H1 (cell line): ENCODE results near the gene SCARB2. TPM values are rescaled to one million over a fixed set of nuclear protein-coding genes. Genes with fewer than 3 reads are reported as not detected.

Experiments
- CBX5 ChIP-seq: fragments of 300-800, 300-1000 bp; sonication (generic); IDR thresholded peaks from 2 replicates; pipeline ENCODE4 v1.7.1; 2016; ENCODE audit warnings: antibody characterized with exemption, low read length, low read depth
- CHD2 ChIP-seq: IDR thresholded peaks from 2 replicates; pipeline ENCODE4 v1.6.1; 2012; ENCODE audit warnings: low read length, improper control_type of control experiment
- CREB1 ChIP-seq: IDR thresholded peaks from 2 replicates; pipeline ENCODE4 v1.6.1; 2012; ENCODE audit warnings: inconsistent platforms
- EGR1 ChIP-seq: IDR thresholded peaks from 2 replicates; pipeline ENCODE4 v1.6.1; 2011; ENCODE audit warnings: low read depth, low read length, borderline replicate concordance
- EZH2 ChIP-seq: fragments of 200-600 bp; sonication (generic); IDR thresholded peaks from 2 replicates; pipeline ENCODE4 v1.7.1; 2012; ENCODE audit warnings: low read depth, mild to moderate bottlenecking, moderate library complexity, low read length, inconsistent platforms; ENCODE audit not compliant: severe bottlenecking
- KDM1A ChIP-seq: fragments of 200-600, 300-600 bp; sonication (generic); IDR thresholded peaks from 2 replicates; pipeline ENCODE4 v1.7.1; 2016; ENCODE audit warnings: mild to moderate bottlenecking, low read length, borderline replicate concordance
- NRF1 ChIP-seq: IDR thresholded peaks from 2 replicates; pipeline ENCODE4 v1.6.1; 2011; ENCODE audit warnings: mild to moderate bottlenecking, low read depth, low read length, improper control_type of control experiment
- PHF8 ChIP-seq: fragments of 200-600 bp; sonication (generic); conservative IDR thresholded peaks from 2 replicates; pipeline ENCODE4 v1.7.1; 2012; ENCODE audit warnings: low read depth, mild to moderate bottlenecking, inconsistent platforms, low read length, moderate library complexity
- POLR2A ChIP-seq, 2 experiments: IDR thresholded peaks; 1 replicate in 1 of 2; 2 replicates in 1 of 2; pipeline ENCODE4 v1.6.1; 2011; ENCODE audit warnings: low read depth in 2 of 2, low read length in 2 of 2, mild to moderate bottlenecking in 2 of 2; ENCODE audit errors: control extremely low read depth in 1 of 2
- POLR2AphosphoS5 ChIP-seq: IDR thresholded peaks from 2 replicates; pipeline ENCODE4 v1.6.1; 2011; ENCODE audit warnings: low read depth, low read length
- RAD21 ChIP-seq, 2 experiments: IDR thresholded peaks in 1 of 2; conservative IDR thresholded peaks in 1 of 2; 2 replicates each; pipeline ENCODE4 v1.6.1; 2011; ENCODE audit warnings: low read depth in 2 of 2, low read length in 2 of 2, improper control_type of control experiment in 1 of 2, inconsistent platforms in 1 of 2, mild to moderate bottlenecking in 1 of 2, moderate library complexity in 1 of 2
- RBBP5 ChIP-seq: IDR thresholded peaks from 2 replicates; pipeline ENCODE4 v1.7.1; 2012; ENCODE audit warnings: low read depth, mild to moderate bottlenecking, inconsistent platforms, low read length, moderate library complexity, borderline replicate concordance
- SUZ12 ChIP-seq: fragments of 200-600 bp; sonication (generic); IDR thresholded peaks from 2 replicates; pipeline ENCODE4 v1.6.1; 2012; ENCODE audit warnings: mild to moderate bottlenecking, inconsistent platforms, low read length, moderate library complexity, mixed read lengths
- TAF1 ChIP-seq: IDR thresholded peaks from 2 replicates; pipeline ENCODE4 v1.6.1; 2011; ENCODE audit warnings: mild to moderate bottlenecking, low read depth, low read length
- TAF7 ChIP-seq: optimal IDR thresholded peaks from 2 replicates; pipeline ENCODE3; 2011; ENCODE audit warnings: low read depth, mild to moderate bottlenecking, inconsistent platforms, low read length, moderate library complexity, borderline replicate concordance
- TBP ChIP-seq: IDR thresholded peaks from 2 replicates; pipeline ENCODE4 v1.6.1; 2011; ENCODE audit warnings: low read depth, low read length, improper control_type of control experiment
- USF2 ChIP-seq: IDR thresholded peaks from 2 replicates; pipeline ENCODE4 v1.6.1; 2011; ENCODE audit warnings: low read length, improper control_type of control experiment
- polyA plus RNA-seq, 7 experiments: library from polyadenylated mRNA; depleted of rRNA in 3 of 7; stranded (reverse) in 5 of 7; unstranded in 2 of 7; fragments of >200 nt in 5 of 7; fragments of 200-250 nt in 2 of 7; gene quantifications; 1 replicate in 5 of 7; 2 replicates in 1 of 7; 4 replicates in 1 of 7; pipeline versions ENCODE4 v1.2.1 to v1.2.3, GENCODE V29; 2011 to 2013; ENCODE audit warnings: missing spikeins in 2 of 7, mixed read lengths in 2 of 7
- total RNA-seq: library from RNA; stranded (reverse); fragmentation: NEBNext Ultra II Directional; extraction: Animal tissue kit (Norgen Biotek cat#: 25700); gene quantifications from 2 replicates; pipeline ENCODE4 v1.2.1, GENCODE V29; 2021
- TF ChIP-seq, protein P1 (sequence below), 3 experiments: IDR thresholded peaks; 1 replicate in 2 of 3; 2 replicates in 1 of 3; pipeline versions ENCODE4 v1.5.1 to v1.6.1; 2011; ENCODE audit warnings: low read length in 3 of 3, mild to moderate bottlenecking in 3 of 3, inconsistent platforms in 2 of 3, low read depth in 1 of 3, moderate library complexity in 1 of 3; ENCODE audit not compliant: insufficient read depth in 1 of 3; ENCODE audit errors: control extremely low read depth in 1 of 3

The SCARB2 gene
- total and polyA plus RNA-seq, 2 of the 8 experiments (the other 6 are each of a cell fraction or from before 2014, with no cell fraction given): 18.5 to 35.7 TPM

DNA sequence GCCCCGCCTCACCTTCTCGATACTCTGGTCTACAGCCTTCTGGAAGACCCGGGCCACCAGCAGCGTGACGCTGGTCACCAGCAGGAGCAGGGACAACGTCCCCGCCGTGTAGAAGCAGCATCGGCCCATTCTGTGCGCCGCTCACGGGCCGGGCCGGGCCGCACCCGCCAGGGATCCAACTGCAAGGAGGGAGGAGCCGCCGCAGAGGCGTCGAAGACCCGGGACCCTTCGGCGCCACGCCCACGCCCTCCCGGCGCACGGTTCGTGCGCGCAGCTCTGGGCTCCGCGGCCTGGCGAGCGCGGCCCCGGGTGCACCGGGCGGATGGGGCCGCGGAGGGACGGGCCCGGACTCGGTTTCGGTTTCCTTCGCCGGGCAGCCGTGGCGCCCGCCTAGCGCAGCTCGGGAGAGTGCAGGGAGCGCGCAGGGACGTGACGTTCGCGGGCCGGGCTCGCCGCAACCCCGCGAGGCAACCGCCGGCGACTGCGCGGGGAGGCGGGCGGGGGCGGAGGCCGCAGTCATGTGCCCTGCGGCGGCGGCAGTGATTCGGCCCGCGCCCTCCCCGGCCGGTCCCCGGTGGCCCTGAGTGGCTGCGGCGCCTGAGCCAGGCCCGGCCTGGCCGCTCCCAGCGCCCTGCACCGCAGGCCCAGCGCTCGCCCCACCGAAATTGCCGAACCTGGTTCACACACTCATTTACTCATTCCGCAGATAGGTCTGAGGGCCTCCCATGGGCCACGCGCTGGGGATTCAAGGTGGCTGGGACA lies at the start of gene SCARB2 (continued):
- TF ChIP-seq NRF1 (0 out of 2 replicates have a peak, but pooled peaks have one; percentile 4), CREB1 (peak; percentile 39), CBX5 (no peak), EGR1 (peak; percentile 75), POLR2AphosphoS5 (peak; percentile 64; the same call in 1 of the 2 replicates), USF2 (peak; percentile 53), RAD21 (IDR thresholded peaks at IDR 0.05 in 1 of 2, conservative IDR thresholded peaks at IDR 0.05 in 1 of 2; ENCODE audit: low read depth in 2 of 2, low read length in 2 of 2) (0 out of 4 replicates have a peak, but pooled peaks of 1 of the 2 experiments have one; percentile 0), KDM1A (0 out of 2 replicates have a peak, but pooled peaks have one; percentile 50), EZH2 (peak; percentile 22), PHF8 (peak; percentile 89), RBBP5 (peak; percentile 97), CHD2 (no peak; the same call in 1 of the 2 replicates), TBP (no peak; the same call in 1 of the 2 replicates), POLR2A (IDR thresholded peaks at IDR 0.05; ENCODE audit: control extremely low read depth in 1 of 2, low read depth in 2 of 2, low read length in 2 of 2) (peak; percentile 66 to 72; a peak in 2 of 3 replicates), SUZ12 (no peak), TAF7 (peak; percentile 30), TAF1 (peak; percentile 71)
- TF ChIP-seq, protein P1, sequence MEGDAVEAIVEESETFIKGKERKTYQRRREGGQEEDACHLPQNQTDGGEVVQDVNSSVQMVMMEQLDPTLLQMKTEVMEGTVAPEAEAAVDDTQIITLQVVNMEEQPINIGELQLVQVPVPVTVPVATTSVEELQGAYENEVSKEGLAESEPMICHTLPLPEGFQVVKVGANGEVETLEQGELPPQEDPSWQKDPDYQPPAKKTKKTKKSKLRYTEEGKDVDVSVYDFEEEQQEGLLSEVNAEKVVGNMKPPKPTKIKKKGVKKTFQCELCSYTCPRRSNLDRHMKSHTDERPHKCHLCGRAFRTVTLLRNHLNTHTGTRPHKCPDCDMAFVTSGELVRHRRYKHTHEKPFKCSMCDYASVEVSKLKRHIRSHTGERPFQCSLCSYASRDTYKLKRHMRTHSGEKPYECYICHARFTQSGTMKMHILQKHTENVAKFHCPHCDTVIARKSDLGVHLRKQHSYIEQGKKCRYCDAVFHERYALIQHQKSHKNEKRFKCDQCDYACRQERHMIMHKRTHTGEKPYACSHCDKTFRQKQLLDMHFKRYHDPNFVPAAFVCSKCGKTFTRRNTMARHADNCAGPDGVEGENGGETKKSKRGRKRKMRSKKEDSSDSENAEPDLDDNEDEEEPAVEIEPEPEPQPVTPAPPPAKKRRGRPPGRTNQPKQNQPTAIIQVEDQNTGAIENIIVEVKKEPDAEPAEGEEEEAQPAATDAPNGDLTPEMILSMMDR (IDR thresholded peaks at IDR 0.05; ENCODE audit: control extremely low read depth in 1 of 3, insufficient read depth in 1 of 3, low read depth in 1 of 3, low read length in 3 of 3): no peak
